ENCODE data around the gene SKIDA1.

The SKIDA1 gene

DNA sequence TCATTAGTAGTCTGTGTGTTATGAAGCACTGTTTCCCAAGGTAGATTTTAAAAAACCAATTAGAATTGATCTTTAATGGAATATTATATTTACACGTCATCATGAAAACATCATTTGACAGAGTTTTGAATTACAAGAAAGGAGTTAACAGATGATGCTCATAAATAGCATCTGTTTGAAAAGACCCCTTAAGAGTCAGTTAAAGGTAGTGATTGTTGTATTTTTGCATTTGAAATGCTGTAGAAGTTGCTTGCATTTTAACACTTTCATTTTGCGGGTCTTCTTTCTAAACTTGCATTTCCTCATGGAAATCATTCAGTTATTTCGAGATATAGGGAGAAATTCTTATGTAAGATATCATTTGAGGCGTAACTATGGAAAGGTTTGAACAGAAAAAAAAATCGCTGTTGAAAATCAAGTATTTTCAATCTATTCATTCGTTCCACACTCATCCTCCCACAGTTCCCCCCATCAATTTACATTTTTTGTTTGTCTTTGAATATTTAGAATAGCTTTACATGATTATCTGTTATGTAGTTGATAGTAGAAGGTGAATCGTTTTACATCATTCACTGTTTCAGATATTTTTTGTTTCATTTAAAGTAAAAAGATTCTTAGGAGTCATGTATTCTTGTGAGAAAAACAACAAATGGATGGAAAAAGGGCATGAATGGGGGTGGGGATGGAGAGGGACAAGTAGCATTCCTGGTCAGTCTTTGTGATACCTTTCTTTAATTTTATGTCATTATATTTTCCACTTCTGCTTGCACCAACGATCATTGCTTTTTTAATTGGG, 3.0 kb upstream of the SKIDA1 start:
- no peak for DNase-seq (ENCODE audit: low spot score)

DNA sequence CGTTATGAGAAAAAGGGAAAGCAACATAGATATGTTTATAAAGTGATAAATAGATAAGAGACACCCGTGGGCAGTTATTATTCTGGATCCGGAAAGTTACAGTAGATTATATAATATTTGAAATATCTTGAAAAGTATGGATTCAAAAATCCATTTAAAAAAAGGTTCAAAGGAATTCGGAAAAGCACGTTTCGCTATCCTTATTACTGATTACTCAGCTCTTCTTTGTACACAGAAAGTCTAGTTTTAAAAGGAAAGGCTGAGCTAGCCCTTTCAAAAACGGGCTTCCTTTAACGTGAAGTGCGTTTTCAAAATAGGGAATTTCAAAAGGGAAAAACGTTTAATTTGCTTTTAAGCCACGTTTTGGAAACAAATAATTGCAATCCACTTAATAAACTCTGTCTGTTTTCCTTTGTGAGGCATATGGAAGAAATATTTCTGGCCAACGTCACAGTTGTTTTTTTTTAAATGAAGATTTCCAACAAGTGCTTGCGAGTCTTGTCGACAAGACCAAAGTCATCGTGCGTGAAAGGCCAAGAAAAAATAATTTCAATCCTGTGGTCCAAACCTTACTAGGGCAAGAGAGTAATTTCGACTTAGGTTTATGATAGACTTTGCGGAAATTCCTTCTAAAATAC, 2.2 kb upstream of the SKIDA1 start:
- DNase-seq (ENCODE audit: low spot score) = no peak

- peak; percentile 59 for DNase-seq (ENCODE audit: low spot score)
Measured at GRCh38 chr10:21526860-21527597, 1.5 kb upstream of the SKIDA1 start.

DNA sequence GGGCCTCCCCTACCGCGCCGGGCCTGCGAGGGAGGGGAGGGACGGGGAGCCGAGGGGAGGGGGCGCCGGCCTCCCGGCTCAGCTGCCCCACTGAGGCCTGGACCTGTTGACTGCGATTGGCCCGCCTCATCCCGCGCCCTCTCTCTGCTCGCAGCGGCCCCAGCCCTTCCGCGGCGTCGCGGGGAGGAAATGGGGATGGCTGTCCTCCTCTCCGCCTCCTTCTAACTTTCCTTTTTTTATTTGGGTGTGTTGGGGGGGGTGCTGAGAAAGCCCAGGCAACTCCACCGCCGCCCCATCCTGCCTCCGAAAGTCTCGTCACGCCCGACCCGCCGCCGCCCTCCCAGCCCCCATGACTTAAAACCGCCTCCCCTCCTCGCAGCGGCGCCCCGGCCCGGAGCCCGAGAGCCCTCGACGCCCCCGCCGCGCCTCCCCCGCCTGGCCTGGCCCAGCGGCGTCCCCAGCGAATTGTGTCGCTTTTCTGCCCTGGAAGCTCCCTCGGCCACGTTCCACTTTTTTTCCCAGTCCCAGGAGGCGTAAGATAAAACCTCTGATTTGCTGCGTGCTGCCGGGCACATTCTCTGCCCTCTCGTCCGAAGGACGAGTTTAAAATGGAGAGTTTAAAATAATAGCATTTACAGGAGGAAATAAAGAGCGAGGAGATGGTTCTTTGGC, 842 bp upstream of the SKIDA1 start:
- DNase-seq (ENCODE audit: low spot score) = peak; percentile 47

DNA sequence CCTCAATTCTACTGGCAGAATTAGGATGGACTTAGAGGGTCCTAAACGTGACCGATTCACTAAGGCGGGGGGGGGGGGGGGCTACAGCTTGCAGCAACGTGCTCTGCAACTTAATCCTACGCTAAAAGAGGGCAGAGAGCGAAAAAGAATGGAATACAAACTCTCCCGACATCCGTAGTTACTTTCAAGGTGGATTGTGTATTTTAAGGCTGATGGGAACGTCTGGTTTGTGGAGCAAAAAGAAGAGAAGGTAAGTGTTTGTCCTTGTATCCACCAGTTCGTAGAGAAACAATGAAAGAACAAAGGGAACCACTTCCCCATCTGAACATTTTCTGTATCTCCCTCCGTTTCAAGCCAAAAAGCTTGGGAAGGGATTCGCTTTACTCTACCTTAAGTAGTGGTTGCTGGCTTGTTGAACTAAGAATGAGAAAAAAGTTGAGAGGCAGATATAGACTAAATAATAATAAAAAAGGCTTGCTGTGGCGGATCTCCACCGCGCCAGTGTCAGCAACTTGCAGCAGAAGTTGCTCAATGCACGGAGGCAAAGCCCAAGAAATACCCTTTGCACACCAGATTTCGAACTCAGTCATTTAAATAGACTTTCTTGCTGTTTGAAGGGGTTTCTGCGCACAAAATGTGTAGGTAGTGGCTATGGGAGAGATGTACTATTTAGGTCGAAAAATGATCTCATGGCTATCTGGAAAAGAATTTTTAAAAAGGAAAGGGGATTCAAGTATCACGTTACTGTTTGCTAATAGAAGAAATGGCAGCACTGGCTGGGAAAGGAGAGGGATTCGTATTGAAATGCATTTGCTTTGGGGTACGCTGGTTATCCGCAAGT, 736 bp downstream of the SKIDA1 start:
- no peak for DNase-seq (ENCODE audit: low spot score)

- DNase-seq (ENCODE audit: low spot score) = no peak
Measured at GRCh38 chr10:21524131-21524525, 1.4 kb downstream of the SKIDA1 start.

GRCh38 chr10:21523557-21524008, 1.9 kb downstream of the SKIDA1 start:
- no peak for DNase-seq (ENCODE audit: low spot score)

DNA sequence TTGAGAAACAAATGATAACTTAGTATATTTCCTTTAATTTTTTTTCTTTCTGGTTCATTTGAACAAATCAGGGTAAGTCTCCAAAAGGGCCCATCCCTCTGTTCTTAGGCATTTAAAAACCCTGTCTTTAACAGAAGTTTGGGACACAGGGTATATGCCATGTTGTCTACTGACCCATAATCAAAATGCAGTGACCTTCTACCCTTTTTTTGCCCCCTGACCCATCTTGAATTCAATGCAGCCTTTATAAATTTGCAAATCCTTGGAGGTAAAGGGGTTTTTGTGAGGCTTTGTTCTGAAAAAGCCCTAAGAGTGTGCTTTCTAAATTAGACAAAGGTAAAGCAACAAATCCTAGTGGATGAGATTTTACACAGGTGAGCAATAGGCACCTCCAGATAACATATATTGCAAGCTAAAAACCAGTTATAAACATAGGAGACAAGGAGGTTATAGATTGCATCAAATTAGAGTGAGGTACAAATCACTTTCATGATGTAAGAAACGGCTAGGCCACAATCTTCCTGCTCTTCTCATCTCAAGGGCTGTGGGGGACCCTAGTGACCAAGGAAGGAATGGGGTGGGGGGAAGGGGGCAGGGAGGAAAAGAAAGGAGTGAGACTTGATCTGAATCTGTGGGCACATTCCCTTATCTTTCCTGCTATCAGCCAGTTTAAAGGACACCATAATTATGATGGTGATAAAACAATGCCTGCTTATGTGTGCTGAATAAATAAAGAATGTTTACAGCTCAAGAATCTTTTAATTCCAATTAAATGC, 2.7 kb downstream of the SKIDA1 start:
- DNase-seq (ENCODE audit: low spot score) = no peak

- no peak for DNase-seq (ENCODE audit: low spot score)
Measured at GRCh38 chr10:21521751-21522533, 3.5 kb downstream of the SKIDA1 start.

DNA sequence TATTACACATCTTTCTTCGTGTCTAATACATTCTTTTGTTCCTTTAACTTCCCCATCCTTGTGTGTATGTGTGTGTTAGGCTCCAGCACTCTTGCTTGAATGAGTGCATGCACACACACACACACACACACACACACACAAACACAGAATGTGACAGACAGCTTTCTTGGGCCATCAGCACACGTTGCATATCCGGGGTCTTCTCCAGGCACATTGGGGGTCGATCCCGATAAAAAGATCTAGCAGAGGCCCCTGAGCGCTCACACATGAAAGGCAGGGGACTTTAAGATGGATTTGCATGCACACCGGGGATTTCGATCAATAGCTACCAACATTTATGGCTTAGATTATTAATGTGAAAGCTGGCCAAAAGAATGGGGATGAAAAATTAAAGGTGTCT, 4.5 kb downstream of the SKIDA1 start:
- no peak for DNase-seq (ENCODE audit: low spot score)

- no peak for DNase-seq (ENCODE audit: low spot score)
Measured at GRCh38 chr10:21520509-21520908, 5.0 kb downstream of the SKIDA1 start.

GRCh38 chr10:21519941-21520436, 5.5 kb downstream of the SKIDA1 start:
- DNase-seq (ENCODE audit: low spot score) = no peak

DNA sequence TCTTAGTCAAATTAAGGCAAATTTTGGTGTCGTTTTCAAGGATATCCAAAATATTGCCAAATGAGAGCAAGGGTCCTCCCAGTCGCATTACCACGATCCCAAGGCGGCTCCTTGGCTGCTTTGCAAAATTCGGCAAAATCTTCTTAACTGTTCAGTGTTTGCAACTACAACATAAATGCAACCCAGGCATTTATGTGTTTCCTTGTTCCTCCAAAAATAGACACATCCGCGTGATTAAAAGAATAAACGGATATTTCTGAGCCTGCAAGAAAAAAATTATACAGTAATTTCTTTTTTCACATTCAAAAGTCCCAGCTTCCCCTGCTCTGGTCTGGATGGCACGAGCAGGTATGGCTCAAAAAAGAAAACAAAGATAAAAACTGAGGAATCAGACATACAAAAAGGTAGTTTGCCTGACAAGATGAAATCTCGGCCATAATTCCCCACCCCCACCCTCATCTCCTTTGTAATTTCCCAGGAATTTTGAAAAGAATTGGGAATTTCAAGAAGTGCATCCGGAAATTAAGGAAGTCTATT, 6.0 kb downstream of the SKIDA1 start:
- no peak for DNase-seq (ENCODE audit: low spot score)

DNA sequence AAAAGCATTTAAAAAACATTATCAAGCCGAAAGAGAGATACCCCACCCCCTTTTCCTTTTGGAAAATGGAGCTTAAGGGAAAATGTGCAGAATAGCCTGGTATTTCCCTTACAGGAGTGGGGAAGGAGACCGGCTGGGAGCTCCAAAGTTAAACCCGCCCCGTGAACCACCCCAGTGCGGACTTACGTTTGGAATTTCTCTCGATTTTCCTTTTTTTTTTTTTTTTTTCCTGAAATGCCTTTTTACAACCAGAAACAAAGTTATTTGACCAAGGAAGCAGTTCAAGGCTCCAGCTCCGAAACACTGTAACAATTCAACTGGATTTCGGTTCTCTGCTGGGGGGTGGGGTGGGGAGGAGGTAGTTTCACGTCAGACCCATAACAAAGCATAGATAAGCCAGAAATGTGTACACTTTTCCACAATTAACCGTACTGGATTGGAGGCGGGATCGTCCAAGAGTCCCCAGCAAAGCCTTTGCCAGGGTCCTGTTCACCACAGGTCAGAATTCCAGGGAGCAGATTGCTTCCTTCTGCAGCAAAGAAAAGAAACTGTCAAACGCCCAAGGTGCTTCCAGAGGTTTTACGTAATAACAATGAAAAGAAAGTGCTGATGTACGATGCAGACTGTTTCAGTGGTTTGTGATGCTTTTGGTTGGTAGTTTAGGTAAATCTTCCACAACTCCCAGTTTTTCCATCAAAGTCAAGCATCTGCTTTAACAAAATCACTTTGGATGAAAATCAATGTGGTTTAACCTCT, 6.7 kb downstream of the SKIDA1 start:
- no peak for DNase-seq (ENCODE audit: low spot score)

DNA sequence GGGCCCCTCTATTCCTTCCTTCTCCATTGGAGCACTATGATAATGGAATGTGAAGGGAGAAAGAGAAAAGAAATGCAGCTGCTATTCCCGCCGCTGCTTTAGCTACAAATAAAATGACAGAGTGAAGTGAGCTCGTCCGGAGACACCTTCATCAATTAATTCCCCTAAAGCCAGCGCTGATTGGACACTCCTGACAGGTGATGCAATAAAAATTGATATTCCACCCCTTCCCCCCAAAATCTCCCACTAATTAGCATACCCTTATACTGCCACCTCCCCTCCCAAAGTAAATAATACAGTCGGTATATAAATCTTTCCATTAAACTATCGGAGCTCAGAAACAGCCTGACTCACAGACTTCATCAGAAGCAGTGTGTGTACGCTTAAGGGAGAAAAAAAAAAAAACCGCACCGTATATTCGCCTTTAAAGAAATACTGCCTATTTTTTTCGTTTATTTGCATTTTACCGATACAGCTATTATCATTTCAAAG, 7.3 kb downstream of the SKIDA1 start:
- DNase-seq (ENCODE audit: low spot score) = no peak

- DNase-seq (ENCODE audit: low spot score) = peak; percentile 72
Measured at GRCh38 chr10:21517134-21518031, 8.1 kb downstream of the SKIDA1 start.

Data from LoVo (cell line).